Hepatocyte (in vitro differentiated cells): ENCODE data around the gene DISP2. TPM values are rescaled to one million over a fixed set of nuclear protein-coding genes. Genes with fewer than 3 reads are reported as not detected.

Experiments used
- DNase-seq: peaks from one replicate; pipeline ENCODE4 v3.0.0-alpha.2; 2016; ENCODE audit warnings: low spot score
- H2AFZ ChIP-seq: fragments of 200-600 bp; sonication (generic); 2 replicates; pipeline ENCODE4 v1.6.0; 2016; ENCODE audit warnings: antibody characterized with exemption, mild to moderate bottlenecking
- H3K27ac ChIP-seq: fragments of 200-600 bp; sonication (generic); 2 replicates; pipeline ENCODE4 v1.5.1; 2016; ENCODE audit warnings: mild to moderate bottlenecking
- H3K27me3 ChIP-seq: fragments of 200-600 bp; sonication (generic); 2 replicates; pipeline ENCODE4 v1.6.1; 2016
- H3K36me3 ChIP-seq: fragments of 200-600 bp; sonication (generic); replicated peaks from 2 replicates; pipeline ENCODE4 v1.5.1; 2016; ENCODE audit warnings: low read depth; ENCODE audit not compliant: insufficient read depth
- H3K4me1 ChIP-seq: fragments of 200-600 bp; sonication (generic); 2 replicates; pipeline ENCODE4 v1.5.1; 2016; ENCODE audit warnings: mild to moderate bottlenecking, moderate library complexity; ENCODE audit not compliant: insufficient read depth
- H3K4me2 ChIP-seq: fragments of 200-600 bp; sonication (generic); 2 replicates; pipeline ENCODE4 v1.6.0; 2016
- H3K4me3 ChIP-seq: fragments of 200-600 bp; sonication (generic); 2 replicates; pipeline ENCODE4 v1.5.1; 2016; ENCODE audit warnings: mild to moderate bottlenecking
- H3K79me2 ChIP-seq: fragments of 200-600 bp; sonication (generic); 2 replicates; pipeline ENCODE4 v1.6.0; 2017; ENCODE audit warnings: mild to moderate bottlenecking
- H3K9me2 ChIP-seq: fragments of 200-600 bp; sonication (generic); replicated peaks from 2 replicates; pipeline ENCODE4 v1.6.0; 2017; ENCODE audit warnings: mild to moderate bottlenecking; ENCODE audit not compliant: insufficient read depth
- H3K9me3 ChIP-seq: fragments of 200-600 bp; sonication (generic); 2 replicates; pipeline ENCODE4 v1.5.1; 2016; ENCODE audit warnings: low read depth, mild to moderate bottlenecking
- H4K20me1 ChIP-seq: fragments of 200-600 bp; sonication (generic); 2 replicates; pipeline ENCODE4 v1.6.0; 2016; ENCODE audit warnings: mild to moderate bottlenecking; ENCODE audit not compliant: insufficient read depth, poor library complexity, severe bottlenecking
- CTCF ChIP-seq: fragments of 200-600 bp; sonication (generic); IDR thresholded peaks from 2 replicates; pipeline ENCODE4 v1.5.1; 2016; ENCODE audit warnings: antibody characterized with exemption, mild to moderate bottlenecking; ENCODE audit not compliant: poor library complexity
- EZH2 ChIP-seq: fragments of 200-600 bp; sonication (generic); IDR thresholded peaks from 2 replicates; pipeline ENCODE4 v1.6.1; 2016; ENCODE audit warnings: antibody characterized with exemption, mild to moderate bottlenecking, borderline replicate concordance
- EZH2phosphoT487 ChIP-seq: fragments of 200-600 bp; sonication (generic); IDR thresholded peaks from one replicate; pipeline ENCODE4 v1.6.1; 2018; ENCODE audit warnings: antibody characterized with exemption, mild to moderate bottlenecking, low read depth, moderate library complexity; ENCODE audit not compliant: unreplicated experiment, severe bottlenecking
- WGBS: methylation state at CpG from one replicate; pipeline ENCODE4 v1.1.6; 2016; ENCODE audit warnings: low lambda C conversion rate; ENCODE audit errors: missing lambda C conversion rate; 5-methylcytosine and 5-hydroxymethylcytosine counted together
- polyA plus RNA-seq: library from polyadenylated mRNA; unstranded; fragments of >200 nt; fragmentation: Nextera tagmentation; extraction: Ambion mirVana; gene quantifications from 2 replicates; pipeline ENCODE4 v1.2.1, GENCODE V29; 2016
- total RNA-seq: library from RNA; depleted of rRNA; stranded (reverse); fragments of >200 nt; gene quantifications from 2 replicates; pipeline ENCODE4 v1.2.3, GENCODE V29; 2014

Gene DISP2
- total and polyA plus RNA-seq, 2 experiments from 2014 or later: 0.93 to 1.0 TPM

DNA sequence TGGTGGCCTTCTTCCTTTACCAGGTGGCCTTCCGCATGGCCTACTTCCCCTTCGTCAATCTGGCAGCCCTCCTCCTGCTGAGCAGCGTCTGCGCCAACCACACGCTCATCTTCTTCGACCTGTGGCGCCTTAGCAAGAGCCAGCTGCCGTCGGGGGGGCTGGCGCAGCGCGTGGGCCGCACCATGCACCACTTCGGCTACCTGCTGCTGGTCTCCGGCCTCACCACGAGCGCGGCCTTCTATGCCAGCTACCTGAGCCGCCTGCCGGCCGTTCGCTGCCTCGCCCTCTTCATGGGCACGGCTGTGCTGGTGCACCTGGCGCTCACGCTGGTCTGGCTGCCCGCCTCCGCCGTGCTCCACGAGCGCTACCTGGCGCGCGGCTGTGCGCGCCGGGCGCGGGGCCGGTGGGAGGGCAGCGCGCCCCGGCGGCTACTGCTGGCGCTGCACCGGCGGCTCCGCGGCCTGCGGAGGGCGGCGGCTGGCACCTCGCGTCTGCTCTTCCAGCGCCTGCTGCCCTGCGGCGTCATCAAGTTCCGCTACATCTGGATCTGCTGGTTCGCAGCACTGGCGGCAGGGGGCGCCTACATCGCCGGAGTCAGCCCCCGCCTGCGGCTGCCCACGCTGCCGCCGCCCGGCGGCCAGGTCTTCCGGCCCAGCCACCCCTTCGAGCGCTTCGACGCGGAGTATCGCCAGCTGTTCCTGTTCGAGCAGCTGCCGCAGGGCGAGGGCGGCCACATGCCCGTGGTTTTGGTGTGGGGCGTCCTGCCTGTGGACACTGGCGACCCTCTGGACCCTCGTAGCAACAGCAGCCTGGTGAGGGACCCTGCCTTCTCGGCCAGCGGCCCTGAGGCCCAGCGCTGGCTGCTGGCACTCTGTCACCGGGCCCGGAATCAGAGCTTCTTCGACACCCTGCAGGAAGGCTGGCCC lies 9.9 kb downstream of the DISP2 start:
- WGBS: 25% methylated on average over 81 of the region's 91 CpGs
- H4K20me1 ChIP-seq: no peaks in the 10 kb centered on the region
- no peak overlapping the region for H3K4me3 ChIP-seq
- no peaks in the 10 kb centered on the region for H3K9me2 ChIP-seq
- peak overlapping the region; percentile 78 for H2AFZ ChIP-seq
- H3K79me2 ChIP-seq: no peaks in the 10 kb centered on the region
- H3K27me3 ChIP-seq: no peaks in the 10 kb centered on the region
- peaks cover 6% of the 10 kb centered on the region for H3K4me1 ChIP-seq
- peak overlapping the region; percentile 87 for H3K4me2 ChIP-seq
- no peaks in the 10 kb centered on the region for H3K36me3 ChIP-seq
- no peak for TF ChIP-seq EZH2phosphoT487
- peak; percentile 79 for TF ChIP-seq CTCF
- H3K9me3 ChIP-seq: no peaks in the 10 kb centered on the region
- peak; percentile 95 for DNase-seq
- H3K27ac ChIP-seq: no peak overlapping the region

DNA sequence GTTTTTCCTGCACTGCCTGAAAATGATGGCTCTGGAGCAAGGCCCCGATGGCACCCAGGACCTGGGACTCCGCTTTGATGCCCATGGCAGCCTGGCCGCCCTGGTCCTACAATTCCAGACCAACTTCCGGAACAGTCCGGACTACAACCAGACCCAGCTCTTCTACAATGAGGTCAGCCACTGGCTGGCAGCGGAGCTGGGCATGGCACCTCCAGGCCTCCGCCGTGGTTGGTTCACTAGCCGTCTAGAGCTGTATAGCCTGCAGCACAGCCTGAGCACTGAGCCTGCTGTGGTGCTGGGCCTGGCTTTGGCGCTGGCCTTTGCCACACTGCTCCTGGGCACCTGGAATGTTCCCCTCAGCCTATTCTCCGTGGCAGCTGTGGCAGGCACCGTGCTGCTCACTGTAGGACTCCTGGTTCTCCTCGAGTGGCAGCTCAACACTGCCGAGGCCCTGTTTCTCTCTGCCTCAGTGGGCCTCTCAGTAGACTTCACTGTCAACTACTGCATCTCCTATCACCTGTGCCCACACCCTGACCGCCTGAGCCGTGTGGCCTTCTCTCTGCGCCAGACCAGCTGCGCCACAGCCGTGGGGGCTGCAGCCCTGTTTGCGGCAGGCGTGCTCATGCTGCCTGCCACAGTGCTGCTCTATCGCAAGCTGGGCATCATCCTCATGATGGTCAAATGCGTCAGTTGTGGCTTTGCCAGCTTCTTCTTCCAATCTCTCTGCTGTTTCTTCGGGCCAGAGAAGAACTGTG lies 10.9 kb downstream of the DISP2 start:
- DNase-seq: no peak
- Histone ChIP-seq H3K4me1 (peaks cover 6% of the 10 kb centered on the region), H3K4me3 (no peak overlapping the region), H3K27me3 (no peaks in the 10 kb centered on the region), H3K79me2 (no peaks in the 10 kb centered on the region), H3K4me2 (no peak overlapping the region), H4K20me1 (no peaks in the 10 kb centered on the region), H3K9me3 (no peaks in the 10 kb centered on the region), H3K27ac (no peak overlapping the region), H3K9me2 (no peaks in the 10 kb centered on the region), H2AFZ (no peak overlapping the region), H3K36me3 (no peaks in the 10 kb centered on the region)
- WGBS: 99% methylated on average over 22 of the region's 24 CpGs
- TF ChIP-seq CTCF (no peak), EZH2phosphoT487 (no peak), EZH2 (no peak)

- Histone ChIP-seq H3K4me2 (no peak overlapping the region), H3K9me2 (no peaks in the 10 kb centered on the region), H3K27me3 (no peaks in the 10 kb centered on the region), H3K9me3 (no peaks in the 10 kb centered on the region), H4K20me1 (no peaks in the 10 kb centered on the region), H3K36me3 (no peaks in the 10 kb centered on the region), H3K27ac (no peak overlapping the region), H3K4me3 (no peak overlapping the region), H3K4me1 (peaks cover 6% of the 10 kb centered on the region), H2AFZ (no peak overlapping the region), H3K79me2 (no peaks in the 10 kb centered on the region)
- no peak for DNase-seq
- WGBS: 96% methylated on average over 9 of the region's 10 CpGs
- TF ChIP-seq EZH2phosphoT487 (no peak), EZH2 (no peak), CTCF (no peak)
Measured at GRCh38 chr15:40369474-40369869, 11.5 kb downstream of the DISP2 start.
